Germinal center (tissue), 1 donor: ENCODE measurements around the gene TSPAN31.

ENCODE experiments used
- DNase-seq: peaks from one replicate; pipeline ENCODE4 v3.0.0; 2012; ENCODE audit warnings: mixed read lengths, low spot score

The TSPAN31 gene

DNA sequence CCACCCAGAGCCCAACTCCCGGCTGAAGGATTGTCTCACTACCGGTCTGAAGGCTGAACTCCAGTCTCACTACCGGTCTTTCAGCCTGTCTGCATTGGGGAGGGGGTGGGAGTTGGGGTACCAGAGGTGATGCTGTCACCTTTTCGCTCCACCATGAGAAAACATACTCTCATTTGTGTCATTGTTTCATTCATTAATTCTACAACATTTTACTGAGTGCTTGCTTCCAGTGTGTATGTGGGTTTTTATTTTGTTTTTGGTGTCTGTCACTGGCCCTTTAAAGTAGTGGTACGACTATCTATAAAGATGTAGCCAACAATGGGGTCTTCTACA is 7.8 kb downstream of the TSPAN31 start:
- no peak for DNase-seq

- DNase-seq: no peak
Measured at GRCh38 chr12:57753756-57754337, 9.0 kb downstream of the TSPAN31 start.

DNA sequence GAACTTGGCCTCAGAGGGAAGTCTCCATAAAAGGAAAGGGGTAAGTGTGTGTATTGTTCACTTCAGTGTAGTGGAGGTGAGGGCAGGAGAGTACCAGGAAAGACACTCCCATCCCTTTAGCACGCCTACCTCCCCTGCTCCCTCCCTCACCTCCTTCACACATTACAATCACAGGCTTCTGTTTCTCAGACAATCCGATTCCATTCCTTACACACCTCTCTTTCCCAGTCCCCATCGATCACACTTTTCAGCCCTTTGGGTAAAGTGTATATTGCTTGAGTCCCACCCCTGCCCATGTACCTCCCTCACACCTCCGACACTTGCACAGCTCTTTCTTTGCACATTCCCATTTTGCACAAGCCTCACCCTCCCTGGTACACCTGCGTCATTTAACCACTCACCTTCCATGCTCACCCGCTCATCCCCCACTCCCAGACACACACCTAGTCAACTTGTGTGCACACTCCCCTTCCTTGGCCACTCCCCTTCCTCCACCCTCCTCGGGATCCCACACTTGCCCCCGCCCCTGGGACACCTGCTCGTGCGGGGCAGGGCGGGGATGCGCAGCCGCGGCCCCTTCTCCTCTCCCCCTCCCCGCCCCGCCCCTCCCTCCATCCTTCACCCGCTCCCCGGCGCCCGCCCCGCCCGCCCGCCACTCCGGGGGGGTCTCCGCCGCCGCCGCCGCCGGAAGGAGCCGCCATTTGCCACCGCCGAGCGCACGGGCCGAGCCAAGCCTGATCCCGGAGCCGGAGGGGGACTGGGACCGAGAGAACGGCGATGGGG is 9.8 kb downstream of the TSPAN31 start, which contains the start of gene MARCHF9:
TSS of gene MARCHF9 (plus strand) at position 693 of the 783 bp plus-strand sequence. CDS start 426 bp downstream, outside the sequence.
- DNase-seq: peak; percentile 84

DNA sequence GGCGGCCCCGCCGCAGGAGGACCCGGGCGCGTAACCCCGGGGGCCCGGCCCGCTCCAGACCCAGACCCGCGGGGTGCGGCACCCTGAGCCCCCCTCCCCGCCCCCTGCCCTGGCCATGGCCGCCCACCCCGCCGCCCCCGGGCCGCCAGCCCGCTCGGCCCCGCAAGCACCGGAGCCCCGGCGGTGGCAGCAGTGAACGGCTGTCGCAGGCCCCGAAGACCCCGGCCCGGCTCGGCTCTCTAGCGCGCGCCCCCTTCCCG is 10.3 kb downstream of the TSPAN31 start:
- DNase-seq: no peak

DNA sequence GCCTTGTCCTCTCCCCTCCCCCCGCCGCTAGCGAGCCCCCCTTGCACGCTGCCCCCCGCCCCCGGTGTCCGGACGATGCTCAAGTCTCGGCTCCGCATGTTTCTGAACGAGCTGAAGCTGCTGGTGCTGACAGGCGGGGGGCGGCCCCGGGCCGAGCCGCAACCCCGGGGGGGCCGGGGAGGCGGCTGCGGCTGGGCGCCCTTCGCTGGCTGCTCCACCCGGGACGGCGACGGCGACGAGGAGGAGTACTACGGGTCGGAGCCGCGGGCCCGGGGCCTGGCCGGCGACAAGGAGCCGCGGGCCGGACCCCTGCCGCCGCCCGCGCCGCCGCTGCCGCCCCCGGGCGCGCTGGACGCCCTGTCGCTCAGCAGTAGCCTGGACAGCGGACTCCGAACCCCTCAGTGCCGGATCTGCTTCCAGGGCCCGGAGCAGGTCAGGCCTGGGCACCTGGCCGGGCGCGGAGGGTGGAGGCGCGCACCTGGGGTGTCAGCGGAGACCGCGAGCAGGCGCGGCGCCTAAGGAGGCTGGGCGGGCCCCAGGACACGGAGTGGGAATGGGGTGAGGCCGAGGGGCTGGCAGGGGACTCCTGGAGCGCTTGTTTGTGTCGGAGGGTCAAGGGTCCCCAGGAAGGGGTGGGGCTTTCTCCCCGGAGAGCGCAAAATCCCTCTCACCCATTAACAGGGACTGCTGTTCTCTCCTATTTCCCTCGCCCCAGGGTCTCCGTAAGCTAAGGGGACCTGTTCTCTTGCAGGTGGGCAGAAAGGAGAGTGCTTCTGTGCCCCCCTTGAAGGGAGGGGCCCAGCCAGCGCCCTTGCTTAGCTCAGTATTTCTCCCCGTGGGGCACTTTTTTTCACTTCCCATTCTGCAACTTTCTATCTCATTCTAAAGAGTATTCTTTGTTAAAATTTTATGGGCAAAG is 10.9 kb downstream of the TSPAN31 start:
- DNase-seq: peak; percentile 68

- peak; percentile 86 for DNase-seq
Measured at GRCh38 chr12:57756406-57757341, 11.8 kb downstream of the TSPAN31 start.

- no peak for DNase-seq
Measured at GRCh38 chr12:57757771-57758170, 12.9 kb downstream of the TSPAN31 start.

- DNase-seq: no peak
Measured at GRCh38 chr12:57758552-57759359, 13.9 kb downstream of the TSPAN31 start.

DNA sequence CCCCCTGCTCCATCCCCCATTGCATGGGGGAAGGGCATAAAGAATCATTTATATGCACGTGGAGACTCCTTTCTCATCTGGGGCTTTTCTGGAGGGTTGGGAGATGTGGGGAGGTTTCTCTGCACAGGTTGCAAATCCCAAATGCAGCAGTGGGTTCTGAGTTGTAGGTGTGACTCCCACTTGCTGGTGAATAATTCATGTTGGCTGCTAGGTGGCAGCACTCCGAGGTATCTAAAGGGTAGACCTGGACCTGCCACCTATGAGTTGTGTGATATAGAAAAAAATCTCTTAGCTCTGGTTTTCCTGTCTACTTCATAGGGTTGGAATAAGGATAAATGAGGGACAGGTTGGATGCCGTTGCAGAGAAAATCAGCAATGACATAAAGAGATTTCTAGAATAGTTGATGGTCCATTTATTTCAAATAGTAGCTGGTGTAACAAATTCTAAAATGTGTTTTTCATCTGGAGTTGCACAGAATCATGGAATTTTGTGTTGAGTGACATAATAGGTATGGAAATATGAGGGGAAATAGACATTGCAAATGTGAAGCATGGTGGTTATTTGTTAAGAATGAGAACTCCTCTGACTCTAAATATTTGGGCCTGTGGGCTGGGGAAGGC is 14.6 kb downstream of the TSPAN31 start:
- DNase-seq: peak; percentile 62

DNA sequence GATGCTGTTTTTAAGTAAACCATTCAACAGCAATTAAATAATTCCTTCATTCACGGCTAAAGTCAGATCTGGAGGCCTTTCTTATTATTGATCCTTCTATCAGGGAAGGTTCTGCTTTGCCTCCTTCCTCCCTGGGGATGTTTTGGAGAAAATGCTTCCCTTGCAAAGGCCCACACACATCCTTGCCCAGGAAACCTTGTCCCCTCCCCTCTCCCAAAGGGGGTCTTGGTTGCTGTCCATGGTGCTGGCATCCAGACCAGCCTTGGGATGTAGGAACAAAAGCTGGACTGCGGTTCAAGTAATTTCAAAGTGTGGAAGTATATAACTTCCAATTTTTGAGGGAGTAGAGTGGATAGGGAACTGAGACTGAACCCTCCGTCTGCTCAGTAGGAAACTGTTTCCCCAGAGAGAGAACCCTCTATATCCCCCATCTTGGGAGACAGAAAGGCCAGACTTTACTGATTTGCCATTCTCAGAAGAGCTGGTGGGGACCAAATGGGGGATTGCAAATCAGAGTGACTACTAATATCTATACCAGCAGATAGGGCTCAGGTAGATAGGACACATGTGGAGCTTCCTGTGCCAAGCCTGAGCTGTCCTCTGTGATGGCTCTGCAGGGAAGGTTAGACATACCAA is 15.6 kb downstream of the TSPAN31 start:
- DNase-seq: no peak

- DNase-seq: no peak
Measured at GRCh38 chr12:57761391-57761998, 16.7 kb downstream of the TSPAN31 start.

DNA sequence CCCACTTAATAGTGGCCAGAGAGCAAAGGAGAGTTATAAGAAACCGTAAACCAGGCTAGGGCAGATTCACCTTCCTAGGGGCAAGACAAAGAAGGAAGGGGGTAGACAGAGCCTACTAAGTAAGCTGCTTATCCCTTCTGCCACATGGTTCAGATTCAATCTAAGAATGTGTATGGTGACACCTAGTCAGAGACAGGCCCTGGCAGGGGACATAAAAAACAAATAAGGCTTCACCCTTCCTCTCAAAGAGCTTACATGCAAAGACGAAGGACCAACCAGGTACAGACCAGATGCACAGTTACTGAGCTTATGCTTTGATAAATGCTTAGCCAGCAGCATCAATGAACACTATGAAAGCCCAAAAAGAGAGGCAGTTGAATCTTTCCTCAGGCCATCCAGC is 17.6 kb downstream of the TSPAN31 start:
- no peak for DNase-seq

GRCh38 chr12:57763881-57764661 is 19.2 kb downstream of the TSPAN31 start:
- no peak for DNase-seq

GRCh38 chr12:57764662-57765002 is 19.8 kb downstream of the TSPAN31 start:
- no peak for DNase-seq

GRCh38 chr12:57765003-57765697 is 20.3 kb downstream of the TSPAN31 start:
- DNase-seq: peak; percentile 53

- no peak for DNase-seq
Measured at GRCh38 chr12:57765698-57766463, 21.0 kb downstream of the TSPAN31 start.
